Measurements from ENCODE around the gene NUMB.

Gene NUMB

GRCh38 chr14:73252491-73253322, 205.6 kb downstream of the NUMB start:
- Mint-ChIP-seq H3K4me1 (ENCODE audit: low read depth) (peaks cover 3% of the 10 kb centered on the region), H3K4me3 (no peak overlapping the region), H3K27me3 (no peaks in the 10 kb centered on the region), H3K36me3 (no peaks in the 10 kb centered on the region), H3K27ac (no peak overlapping the region), H3K9me3 (ENCODE audit: low read depth) (no peaks in the 10 kb centered on the region)

DNA sequence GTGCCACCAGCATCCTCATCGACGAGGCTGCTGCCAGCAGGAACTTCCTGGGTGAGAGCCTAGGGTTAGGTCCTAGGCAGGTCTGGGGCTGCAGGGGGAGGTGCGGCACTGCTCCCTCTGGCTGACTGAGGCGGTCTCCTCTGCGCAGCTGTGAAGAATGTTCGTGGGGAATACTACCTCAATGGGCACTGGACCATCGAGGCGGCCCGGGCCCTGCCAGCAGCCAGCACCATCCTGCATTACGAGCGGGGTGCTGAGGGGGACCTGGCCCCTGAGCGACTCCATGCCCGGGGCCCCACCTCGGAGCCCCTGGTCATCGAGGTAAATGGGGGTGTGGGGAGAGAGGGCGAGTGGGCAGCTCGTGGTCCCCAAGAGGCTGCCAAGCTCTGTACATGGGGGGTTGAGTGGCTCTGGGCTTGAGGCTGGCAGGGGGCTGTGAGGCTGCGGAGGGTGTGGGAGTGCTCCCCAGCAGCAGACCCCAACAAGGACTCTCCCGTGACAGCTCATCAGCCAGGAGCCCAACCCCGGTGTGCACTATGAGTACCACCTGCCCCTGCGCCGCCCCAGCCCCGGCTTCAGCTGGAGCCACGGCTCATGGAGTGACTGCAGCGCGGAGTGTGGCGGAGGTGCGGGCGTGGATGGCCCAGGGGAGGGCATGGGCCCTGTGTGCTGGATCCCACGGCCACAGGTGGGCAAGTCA, 206.7 kb downstream of the NUMB start:
- no peaks in the 10 kb centered on the region for H3K27me3 Mint-ChIP-seq
- H3K4me3 Mint-ChIP-seq: no peak overlapping the region
- H3K4me1 Mint-ChIP-seq (ENCODE audit: low read depth): peaks cover 13% of the 10 kb centered on the region
- no peak overlapping the region for H3K27ac Mint-ChIP-seq
- H3K36me3 Mint-ChIP-seq: no peaks in the 10 kb centered on the region
- no peaks in the 10 kb centered on the region for H3K9me3 Mint-ChIP-seq (ENCODE audit: low read depth)

DNA sequence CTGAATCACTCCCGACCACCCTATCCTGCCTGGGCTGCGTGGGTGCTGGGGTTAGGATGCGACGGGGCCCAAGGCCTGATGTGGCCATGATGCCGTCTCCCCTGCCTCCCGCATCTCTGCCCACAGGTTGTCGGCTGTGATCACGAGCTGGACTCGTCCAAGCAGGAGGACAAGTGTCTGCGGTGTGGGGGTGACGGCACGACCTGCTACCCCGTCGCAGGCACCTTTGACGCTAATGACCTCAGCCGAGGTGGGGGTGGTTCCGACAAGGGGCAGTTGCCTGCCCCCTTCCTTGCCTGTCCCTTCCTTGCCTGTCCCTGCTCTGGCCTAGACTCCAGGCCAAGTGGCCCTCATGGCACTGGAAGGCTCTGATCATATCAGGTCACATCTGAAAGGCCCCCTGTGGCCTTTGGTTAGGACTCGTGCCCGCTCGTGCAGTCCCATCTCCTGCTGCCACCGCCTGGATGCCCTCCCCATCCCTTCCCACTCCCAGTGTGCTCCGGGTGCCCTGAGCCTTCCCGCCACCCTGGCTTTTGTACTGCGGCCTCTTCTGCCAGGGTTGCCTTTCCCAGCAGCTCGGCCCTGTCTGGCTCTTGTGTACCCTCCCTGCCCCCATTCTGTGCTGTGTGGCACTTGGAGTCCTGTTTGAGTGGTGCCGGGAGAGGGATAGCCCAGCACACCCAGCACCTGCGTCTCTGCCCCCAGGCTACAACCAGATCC, 207.4 kb downstream of the NUMB start:
- Mint-ChIP-seq H3K27me3 (no peaks in the 10 kb centered on the region), H3K27ac (no peak overlapping the region), H3K4me1 (ENCODE audit: low read depth) (peaks cover 16% of the 10 kb centered on the region), H3K9me3 (ENCODE audit: low read depth) (no peaks in the 10 kb centered on the region), H3K36me3 (no peaks in the 10 kb centered on the region), H3K4me3 (no peak overlapping the region)

DNA sequence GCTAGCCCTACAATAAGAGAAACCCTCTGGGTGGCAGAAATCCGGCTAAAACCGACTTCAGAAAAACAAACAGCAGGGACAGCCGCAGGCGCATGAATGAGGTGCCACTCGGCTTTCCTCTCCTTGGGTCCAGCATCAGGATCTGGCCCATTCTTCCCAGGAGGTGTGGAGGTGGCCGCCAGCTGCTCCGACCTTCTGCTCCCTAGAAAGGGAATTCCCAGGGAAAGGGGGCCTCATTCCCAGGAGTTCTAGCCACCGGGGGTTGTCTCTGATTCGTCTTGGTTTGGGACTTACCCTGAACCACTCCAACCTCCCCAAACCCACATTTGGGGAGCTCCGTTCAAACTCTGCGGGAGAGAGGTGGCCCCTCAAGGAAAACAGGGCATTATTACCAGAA, 208.0 kb downstream of the NUMB start:
- Mint-ChIP-seq H3K27me3 (no peaks in the 10 kb centered on the region), H3K4me1 (ENCODE audit: low read depth) (peaks cover 16% of the 10 kb centered on the region), H3K4me3 (no peak overlapping the region), H3K9me3 (ENCODE audit: low read depth) (no peaks in the 10 kb centered on the region), H3K27ac (no peak overlapping the region), H3K36me3 (no peaks in the 10 kb centered on the region)

- H3K36me3 Mint-ChIP-seq: no peaks in the 10 kb centered on the region
- H3K9me3 Mint-ChIP-seq (ENCODE audit: low read depth): no peaks in the 10 kb centered on the region
- peaks cover 3% of the 10 kb centered on the region for H3K27me3 Mint-ChIP-seq
- H3K27ac Mint-ChIP-seq: no peak overlapping the region
- peaks cover 19% of the 10 kb centered on the region for H3K4me1 Mint-ChIP-seq (ENCODE audit: low read depth)
- H3K4me3 Mint-ChIP-seq: no peak overlapping the region
Measured at GRCh38 chr14:73249564-73250316, 208.6 kb downstream of the NUMB start.

DNA sequence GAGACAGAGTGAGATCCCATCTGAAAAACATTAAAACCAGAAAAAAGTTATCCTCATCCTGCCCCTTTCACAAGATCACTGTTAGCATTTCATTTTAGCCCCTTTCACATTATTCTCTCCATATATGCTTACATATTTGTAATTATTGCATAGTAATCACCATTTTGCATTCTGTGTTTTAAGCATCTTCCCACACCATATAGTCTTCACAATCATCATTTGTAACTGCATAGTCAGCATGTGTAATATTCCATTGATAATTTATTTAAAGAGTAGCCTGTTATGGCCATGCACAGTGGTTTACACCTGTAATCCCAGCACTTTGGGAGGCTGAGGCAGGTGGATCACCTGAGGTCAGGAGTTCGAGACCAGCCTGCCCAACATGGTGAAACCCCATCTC, 209.2 kb downstream of the NUMB start:
- H3K36me3 Mint-ChIP-seq: no peaks in the 10 kb centered on the region
- no peaks in the 10 kb centered on the region for H3K9me3 Mint-ChIP-seq (ENCODE audit: low read depth)
- no peak overlapping the region for H3K27ac Mint-ChIP-seq
- H3K4me1 Mint-ChIP-seq (ENCODE audit: low read depth): peaks cover 19% of the 10 kb centered on the region
- H3K27me3 Mint-ChIP-seq: peaks cover 5% of the 10 kb centered on the region
- H3K4me3 Mint-ChIP-seq: no peak overlapping the region

DNA sequence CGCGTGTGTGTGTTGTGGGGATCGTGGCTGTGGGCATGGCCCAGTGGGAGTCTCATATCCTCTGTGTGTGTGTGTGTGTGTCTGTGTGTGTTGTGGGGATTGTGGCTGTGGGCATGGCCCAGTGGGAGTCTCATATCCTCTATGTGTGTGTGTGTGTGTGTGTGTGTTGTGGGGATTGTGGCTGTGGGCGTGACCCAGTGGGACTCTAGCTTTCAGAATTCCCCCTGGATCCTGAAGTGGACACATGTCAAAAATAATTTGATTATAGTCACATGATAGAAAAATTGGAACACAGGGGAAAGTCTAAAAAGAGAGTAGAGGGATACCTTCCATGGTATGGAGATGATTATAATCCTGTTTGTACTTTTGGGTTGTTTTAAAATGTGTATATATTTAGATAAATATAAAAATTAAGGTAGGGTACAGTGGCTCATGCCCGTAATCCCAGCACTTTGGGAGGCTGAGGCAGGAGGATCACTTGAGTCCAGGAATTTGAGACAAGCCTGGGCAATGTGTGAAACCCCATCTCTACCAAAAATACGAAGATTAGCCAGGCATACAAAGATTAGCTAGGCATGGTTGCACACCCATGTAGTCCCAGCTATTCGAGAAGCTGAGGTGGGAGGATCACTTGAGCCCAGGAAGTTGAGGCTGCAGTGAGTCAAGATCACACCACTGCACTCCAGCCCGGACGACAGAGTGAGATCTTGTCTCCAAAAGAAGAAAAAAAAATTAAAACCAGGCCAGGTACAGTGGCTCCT, 210.1 kb downstream of the NUMB start:
- Mint-ChIP-seq H3K27ac (no peak overlapping the region), H3K4me1 (ENCODE audit: low read depth) (peaks cover 21% of the 10 kb centered on the region), H3K36me3 (no peaks in the 10 kb centered on the region), H3K9me3 (ENCODE audit: low read depth) (no peaks in the 10 kb centered on the region), H3K27me3 (peaks cover 10% of the 10 kb centered on the region), H3K4me3 (no peak overlapping the region)

GRCh38 chr14:73246387-73247150, 211.8 kb downstream of the NUMB start:
- H3K27ac Mint-ChIP-seq: no peak overlapping the region
- no peaks in the 10 kb centered on the region for H3K9me3 Mint-ChIP-seq (ENCODE audit: low read depth)
- H3K4me3 Mint-ChIP-seq: peak overlapping the region; percentile 88
- H3K27me3 Mint-ChIP-seq: peaks cover 17% of the 10 kb centered on the region
- H3K36me3 Mint-ChIP-seq: no peaks in the 10 kb centered on the region
- peaks cover 24% of the 10 kb centered on the region for H3K4me1 Mint-ChIP-seq (ENCODE audit: low read depth)

GRCh38 chr14:73245480-73246325, 212.6 kb downstream of the NUMB start:
- H3K27me3 Mint-ChIP-seq: peaks cover 23% of the 10 kb centered on the region
- H3K27ac Mint-ChIP-seq: no peak overlapping the region
- no peaks in the 10 kb centered on the region for H3K36me3 Mint-ChIP-seq
- H3K9me3 Mint-ChIP-seq (ENCODE audit: low read depth): no peaks in the 10 kb centered on the region
- H3K4me1 Mint-ChIP-seq (ENCODE audit: low read depth): peaks cover 24% of the 10 kb centered on the region
- H3K4me3 Mint-ChIP-seq: peak overlapping the region; percentile 88

DNA sequence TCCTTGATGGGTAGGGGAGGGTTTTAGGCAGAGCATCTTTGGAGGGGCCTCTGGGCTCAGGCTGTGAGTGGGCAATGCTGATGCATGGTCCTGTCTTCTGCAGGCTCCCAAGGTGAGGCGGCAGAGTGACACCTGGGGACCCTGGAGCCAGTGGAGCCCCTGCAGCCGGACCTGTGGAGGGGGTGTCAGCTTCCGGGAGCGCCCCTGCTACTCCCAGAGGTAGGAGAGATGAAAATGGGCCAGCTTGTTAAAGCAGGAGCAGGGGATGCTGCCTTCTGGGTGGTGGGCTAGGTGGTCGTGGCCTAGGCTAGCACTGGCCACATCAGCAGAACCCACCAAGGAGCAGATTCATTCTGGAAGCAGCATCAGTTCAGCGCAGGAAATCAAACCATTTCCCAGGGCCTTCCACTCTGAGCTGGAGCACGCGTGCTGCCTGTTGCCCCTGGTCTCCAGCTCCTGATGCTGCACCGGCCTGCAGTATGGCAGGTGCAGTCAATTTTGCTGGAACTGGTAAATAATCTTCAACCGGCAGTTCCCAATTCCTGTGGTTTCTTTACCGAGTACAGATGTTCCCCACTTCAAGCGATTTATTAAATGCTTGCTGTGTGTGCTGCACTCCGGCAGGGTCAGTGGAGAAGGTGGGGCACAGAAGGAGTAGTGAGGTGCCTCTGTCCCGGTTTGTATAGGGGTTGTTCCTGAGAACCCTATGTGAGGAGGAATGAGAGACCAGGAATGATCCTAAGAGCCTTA, 213.6 kb downstream of the NUMB start:
- no peaks in the 10 kb centered on the region for H3K9me3 Mint-ChIP-seq (ENCODE audit: low read depth)
- peak overlapping the region; percentile 84 for H3K4me3 Mint-ChIP-seq
- H3K27ac Mint-ChIP-seq: no peak overlapping the region
- peaks cover 26% of the 10 kb centered on the region for H3K27me3 Mint-ChIP-seq
- peaks cover 24% of the 10 kb centered on the region for H3K4me1 Mint-ChIP-seq (ENCODE audit: low read depth)
- no peaks in the 10 kb centered on the region for H3K36me3 Mint-ChIP-seq

DNA sequence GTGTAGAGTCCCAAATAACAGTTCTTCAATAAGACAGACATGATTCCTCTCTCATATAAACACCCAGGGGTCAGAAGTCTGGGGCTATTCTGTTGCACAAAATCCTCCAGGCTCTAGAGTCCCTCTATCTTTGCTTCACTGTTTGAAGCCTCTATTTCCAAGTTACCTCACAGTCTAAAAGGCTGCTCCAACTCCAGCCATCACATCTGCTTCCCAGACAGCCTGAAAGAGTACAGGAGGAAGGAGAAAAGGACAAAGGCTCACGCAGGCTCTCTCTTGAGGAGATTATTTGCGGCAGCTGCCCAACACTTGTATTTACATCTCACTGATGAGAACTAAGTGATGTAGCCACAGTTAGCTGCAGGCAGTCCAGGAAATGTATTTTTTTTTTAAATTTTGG, 214.6 kb downstream of the NUMB start:
- Mint-ChIP-seq H3K27ac (no peak overlapping the region), H3K9me3 (ENCODE audit: low read depth) (no peaks in the 10 kb centered on the region), H3K36me3 (no peaks in the 10 kb centered on the region), H3K4me1 (ENCODE audit: low read depth) (peaks cover 26% of the 10 kb centered on the region), H3K4me3 (no peak overlapping the region), H3K27me3 (peaks cover 28% of the 10 kb centered on the region)

GRCh38 chr14:73243341-73243740, 215.0 kb downstream of the NUMB start:
- no peaks in the 10 kb centered on the region for H3K9me3 Mint-ChIP-seq (ENCODE audit: low read depth)
- no peak overlapping the region for H3K4me3 Mint-ChIP-seq
- H3K27me3 Mint-ChIP-seq: peaks cover 28% of the 10 kb centered on the region
- no peak overlapping the region for H3K27ac Mint-ChIP-seq
- peaks cover 28% of the 10 kb centered on the region for H3K4me1 Mint-ChIP-seq (ENCODE audit: low read depth)
- no peaks in the 10 kb centered on the region for H3K36me3 Mint-ChIP-seq

All from activated naive CD8-positive, alpha-beta T cell (primary cell).